HG02943 (cell line): ENCODE measurements around the gene INVS.
"Not testable (repeated sequence)": the region's sequence is repeated elsewhere in the genome, so short reads cannot be mapped to it uniquely, and the experiment has no call there.

ENCODE experiments used
- ATAC-seq: cut with Tn5 transposase; IDR thresholded peaks from one replicate; pipeline ENCODE4 v1.9.1; 2021; ENCODE audit warnings: mild to moderate bottlenecking, low read depth, moderate library complexity; ENCODE audit not compliant: unreplicated experiment

INVS gene

GRCh38 chr9:100117316-100117715, 18.3 kb downstream of the INVS start:
- no peak for ATAC-seq

- no peak for ATAC-seq
These were observed 21.2 kb downstream of the INVS start for GRCh38 chr9:100120286-100120685.

- no peak for ATAC-seq
These were observed 26.2 kb downstream of the INVS start for GRCh38 chr9:100125236-100125635.

GRCh38 chr9:100125910-100126309, 26.9 kb downstream of the INVS start:
- no peak for ATAC-seq

GRCh38 chr9:100126423-100126822, 27.4 kb downstream of the INVS start:
- no peak for ATAC-seq

GRCh38 chr9:100129772-100130171, 30.7 kb downstream of the INVS start:
- no peak for ATAC-seq

GRCh38 chr9:100131216-100131615, 32.2 kb downstream of the INVS start:
- no peak for ATAC-seq

- no peak for ATAC-seq
These were observed 32.9 kb downstream of the INVS start for GRCh38 chr9:100131875-100132430.

GRCh38 chr9:100134731-100135130, 35.7 kb downstream of the INVS start:
- ATAC-seq: no peak

GRCh38 chr9:100136799-100137198, 37.8 kb downstream of the INVS start:
- not testable (repeated sequence) for ATAC-seq

- ATAC-seq: not testable (repeated sequence)
These were observed 41.3 kb downstream of the INVS start for GRCh38 chr9:100140303-100140702.

- ATAC-seq: not testable (repeated sequence)
These were observed 42.8 kb downstream of the INVS start for GRCh38 chr9:100141862-100142261.

GRCh38 chr9:100145167-100145934, 46.3 kb downstream of the INVS start:
- not testable (repeated sequence) for ATAC-seq

- ATAC-seq: not testable (repeated sequence)
These were observed 46.9 kb downstream of the INVS start for GRCh38 chr9:100145976-100146375.

GRCh38 chr9:100150214-100150613, 51.2 kb downstream of the INVS start:
- ATAC-seq: no peak

GRCh38 chr9:100160021-100160420, 61.0 kb downstream of the INVS start:
- ATAC-seq: no peak

- ATAC-seq: no peak
These were observed 68.1 kb downstream of the INVS start for GRCh38 chr9:100167176-100167575.

- ATAC-seq: no peak
These were observed 69.0 kb downstream of the INVS start for GRCh38 chr9:100167915-100168654.

GRCh38 chr9:100170085-100170484, 71.0 kb downstream of the INVS start:
- ATAC-seq: no peak

GRCh38 chr9:100170556-100170955, 71.5 kb downstream of the INVS start:
- ATAC-seq: no peak

- ATAC-seq: no peak
These were observed 87.3 kb downstream of the INVS start for GRCh38 chr9:100186356-100186755.

GRCh38 chr9:100190339-100190738, 91.3 kb downstream of the INVS start:
- ATAC-seq: no peak
